ENCODE data around the gene SMARCC2.
"Not testable (repeated sequence)": the region's sequence is repeated elsewhere in the genome, so short reads cannot be mapped to it uniquely, and the experiment has no call there.

Gene SMARCC2

GRCh38 chr12:56118688-56119357 is 70.5 kb downstream of the SMARCC2 start:
- peak; percentile 31 for DNase-seq

DNA sequence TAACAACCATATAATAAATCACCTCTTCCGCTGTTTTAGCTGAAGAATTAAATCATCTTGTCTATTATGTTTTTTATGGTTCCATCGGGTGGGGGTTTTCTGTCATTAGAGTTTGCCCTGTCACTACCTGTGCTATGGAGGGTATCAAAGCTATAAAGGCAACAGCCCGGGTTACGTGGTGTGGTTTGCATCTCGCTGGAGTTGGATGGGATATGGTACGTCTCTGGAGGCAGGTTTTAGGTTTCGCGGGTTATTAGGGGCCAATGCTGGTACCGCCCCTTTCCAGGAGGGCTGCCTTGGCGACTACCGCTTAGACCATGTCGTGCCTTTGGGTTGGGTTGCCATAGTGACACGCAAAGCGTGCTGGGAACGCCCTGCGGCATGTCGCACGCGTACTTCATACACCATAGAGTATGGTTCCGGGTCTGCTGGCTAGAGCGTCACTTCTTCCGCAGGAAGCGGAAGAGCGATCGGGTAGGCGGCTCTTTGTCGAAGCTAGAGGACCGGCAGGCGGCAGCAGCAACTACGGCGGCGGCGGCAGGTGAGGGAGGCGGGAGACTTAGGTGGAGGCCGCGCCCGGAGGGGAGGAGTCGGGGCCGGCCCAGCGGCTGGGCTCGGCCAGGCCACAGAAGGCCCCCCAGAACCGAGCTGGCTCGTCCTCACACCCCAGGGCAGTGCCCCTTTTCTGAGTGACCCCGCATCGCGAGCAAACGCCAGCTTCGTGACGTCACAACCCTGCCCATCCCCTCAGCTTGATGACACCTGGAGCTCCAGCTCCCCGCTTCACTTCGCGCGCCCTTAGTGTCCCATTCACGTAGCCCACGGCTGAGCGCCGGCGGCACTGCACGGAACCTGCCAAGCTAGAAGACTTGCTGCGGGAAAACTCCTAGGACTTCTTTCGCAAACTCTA is 71.2 kb downstream of the SMARCC2 start, which contains the start of gene ZC3H10:
Gene ZC3H10 (plus strand): TSS at position 489 of the 910 bp plus-strand sequence. CDS start 2,297 bp downstream, outside the sequence.
- DNase-seq: peak; percentile 98

DNA sequence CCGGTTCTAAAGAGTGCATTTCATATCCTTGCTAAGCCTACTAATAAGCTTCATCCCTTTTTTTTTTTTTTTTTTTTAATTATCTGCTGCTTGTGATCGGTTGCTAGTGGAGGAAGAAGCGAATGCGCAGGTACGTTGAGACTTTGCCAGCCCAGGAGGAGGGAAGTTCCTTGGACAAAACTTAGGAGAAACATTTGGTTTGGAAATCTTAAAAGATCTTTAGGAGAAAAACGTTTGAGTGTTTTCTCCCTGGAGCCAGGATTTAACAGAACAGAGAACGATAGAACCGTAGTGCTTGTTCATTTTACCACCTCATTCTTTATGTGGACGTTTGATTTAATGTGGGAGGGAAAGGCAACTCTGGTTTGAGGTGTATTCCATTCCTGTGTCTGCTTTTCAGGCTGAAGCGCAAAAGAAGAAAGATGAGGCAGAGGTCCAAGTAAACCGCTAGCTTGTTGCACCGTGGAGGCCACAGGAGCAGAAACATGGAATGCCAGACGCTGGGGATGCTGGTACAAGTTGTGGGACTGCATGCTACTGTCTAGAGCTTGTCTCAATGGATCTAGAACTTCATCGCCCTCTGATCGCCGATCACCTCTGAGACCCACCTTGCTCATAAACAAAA is 72.1 kb downstream of the SMARCC2 start:
- not testable (repeated sequence) for DNase-seq

DNA sequence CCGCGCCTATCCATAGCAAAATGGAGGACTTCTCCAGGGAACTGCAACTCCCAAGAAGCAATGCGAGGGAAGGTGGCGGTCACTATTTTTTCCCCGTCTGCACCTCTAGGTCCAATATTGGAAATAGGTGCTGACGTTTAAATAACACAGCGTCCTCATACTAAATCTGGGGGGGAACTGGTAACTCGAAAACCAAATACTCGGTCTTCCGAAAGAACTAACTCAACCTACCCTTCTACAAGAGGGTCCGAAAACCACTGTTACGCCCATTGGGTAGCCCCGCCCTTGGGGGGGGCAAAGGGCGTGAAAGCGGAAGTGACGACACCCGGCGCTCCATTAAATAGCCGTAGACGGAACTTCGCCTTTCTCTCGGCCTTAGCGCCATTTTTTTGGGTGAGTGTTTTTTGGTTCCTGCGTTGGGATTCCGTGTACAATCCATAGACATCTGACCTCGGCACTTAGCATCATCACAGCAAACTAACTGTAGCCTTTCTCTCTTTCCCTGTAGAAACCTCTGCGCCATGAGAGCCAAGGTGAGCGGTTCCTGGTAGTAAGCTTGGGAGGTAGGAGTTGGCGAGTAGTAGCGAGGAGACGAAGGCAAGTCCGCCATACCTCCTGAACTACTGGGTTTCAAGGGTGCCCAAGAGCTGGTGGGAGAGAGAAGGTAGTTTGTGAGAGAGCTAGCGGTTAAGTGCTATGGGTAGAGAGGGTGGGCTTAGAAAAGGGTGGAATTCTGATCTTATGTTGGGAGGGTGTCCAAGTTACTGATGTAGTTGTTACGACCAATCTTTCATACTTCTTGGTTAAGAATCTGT is 72.8 kb downstream of the SMARCC2 start, which contains the start of gene RPL41:
Gene RPL41 (plus strand): TSS at position 367 of the 815 bp plus-strand sequence.
- peak; percentile 91 for DNase-seq

- no peak for DNase-seq
Observed at GRCh38 chr12:56115329-56115728, 74.0 kb downstream of the SMARCC2 start.

GRCh38 chr12:56114084-56114483 is 75.2 kb downstream of the SMARCC2 start:
- no peak for DNase-seq
